ENCODE data around the gene MLIP.

Gene MLIP

DNA sequence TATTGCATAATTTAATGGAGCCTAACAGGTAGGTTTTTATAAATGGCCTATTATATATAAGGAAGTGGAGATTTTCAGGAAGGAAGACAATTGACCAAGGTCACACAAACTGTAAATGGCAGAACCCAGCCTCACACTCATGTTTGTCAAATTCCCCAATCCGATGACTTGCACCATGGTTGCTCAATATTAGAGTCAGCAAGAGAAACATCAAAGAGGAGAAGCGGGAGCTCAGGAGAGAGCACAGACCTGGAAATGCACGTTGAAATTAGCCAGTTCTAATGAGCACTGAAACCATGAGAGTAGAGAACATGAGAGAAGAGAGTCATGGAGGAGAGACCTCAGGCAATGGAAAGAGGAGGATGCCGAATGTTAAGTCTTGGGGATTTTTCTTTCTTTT lies 13.5 kb upstream of the MLIP start:
- no peak for DNase-seq (ENCODE audit: low read depth in 3 of 3, low spot score in 1 of 3)

DNA sequence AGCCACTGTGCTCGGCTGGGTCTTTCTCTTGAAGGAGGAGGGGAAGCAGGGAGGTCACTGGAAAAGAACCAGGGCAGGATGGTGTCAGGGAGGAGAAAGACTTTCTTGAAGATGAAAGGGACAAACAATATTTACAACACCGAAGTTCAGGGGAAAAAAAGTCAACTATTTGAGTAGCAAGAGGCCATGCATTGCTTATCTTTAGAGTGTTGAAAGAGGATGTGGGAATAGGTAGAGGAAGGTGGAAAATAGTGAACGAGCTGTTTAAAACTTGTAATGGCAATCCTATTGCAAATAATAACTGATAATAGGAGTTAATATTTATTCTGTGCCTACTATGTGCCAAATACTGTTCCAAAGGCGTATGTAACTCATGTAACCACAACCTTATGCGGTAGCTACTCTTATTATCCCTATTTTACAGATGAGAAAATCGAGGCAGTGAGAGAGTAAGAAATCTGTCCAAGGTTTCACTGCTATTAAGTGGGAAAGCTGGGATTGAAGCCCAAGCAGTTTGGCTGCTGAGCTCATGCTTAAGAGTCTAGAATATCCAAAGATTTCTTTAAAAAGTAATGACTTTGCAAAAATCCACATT lies 12.7 kb upstream of the MLIP start:
- DNase-seq (ENCODE audit: low read depth in 3 of 3, low spot score in 1 of 3): no peak

- DNase-seq (ENCODE audit: low read depth in 3 of 3, low spot score in 1 of 3): no peak
These were observed 12.0 kb upstream of the MLIP start for GRCh38 chr6:54099225-54099624.

GRCh38 chr6:54100411-54101006 lies 10.7 kb upstream of the MLIP start:
- no peak for DNase-seq (ENCODE audit: low read depth in 3 of 3, low spot score in 1 of 3)

GRCh38 chr6:54102238-54102637 lies 9.0 kb upstream of the MLIP start:
- no peak for DNase-seq (ENCODE audit: low read depth in 3 of 3, low spot score in 1 of 3)

DNA sequence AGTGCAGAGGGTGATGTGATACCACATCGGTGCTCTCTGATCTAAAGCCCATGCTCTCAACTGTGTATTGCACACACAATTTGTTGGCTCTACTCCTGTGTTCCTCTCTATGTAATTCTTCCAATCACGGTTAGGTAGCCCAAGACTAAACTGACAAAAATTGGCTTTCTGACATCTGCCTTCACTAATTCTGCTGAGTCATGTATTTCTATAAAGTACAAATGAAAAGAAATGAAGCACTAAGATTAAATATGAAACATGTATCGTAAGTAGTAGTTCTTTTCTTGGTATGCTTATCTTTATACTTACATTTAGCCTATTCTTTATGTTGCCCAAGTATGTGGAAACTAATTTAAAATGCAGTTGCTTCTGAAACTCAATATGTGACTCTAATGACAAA lies 7.7 kb upstream of the MLIP start:
- no peak for DNase-seq (ENCODE audit: low read depth in 3 of 3, low spot score in 1 of 3)

DNA sequence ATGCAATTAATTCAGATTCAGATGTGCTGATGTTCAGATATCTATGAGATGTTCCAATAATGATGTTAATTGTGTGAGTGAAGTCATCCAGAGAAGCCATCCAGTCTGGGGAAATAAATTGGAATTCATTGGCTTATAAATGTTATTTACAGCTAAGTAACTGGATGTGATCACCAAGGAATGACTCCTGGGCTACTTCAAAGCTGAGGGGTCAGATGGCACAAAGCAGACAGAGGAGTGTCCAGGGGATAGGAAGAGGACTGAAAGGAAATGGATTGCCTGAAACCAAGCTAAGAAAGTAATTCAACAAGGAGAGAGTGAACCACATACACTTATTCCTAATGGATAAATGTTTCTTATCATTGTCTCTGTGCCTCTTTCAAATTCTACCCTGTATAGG lies 4.5 kb upstream of the MLIP start:
- no peak for DNase-seq (ENCODE audit: low read depth in 3 of 3, low spot score in 1 of 3)

- DNase-seq (ENCODE audit: low read depth in 3 of 3, low spot score in 1 of 3): no peak
These were observed 3.7 kb upstream of the MLIP start for GRCh38 chr6:54107470-54108090.

- DNase-seq (ENCODE audit: low read depth in 3 of 3, low spot score in 1 of 3): no peak
These were observed 3.0 kb upstream of the MLIP start for GRCh38 chr6:54108271-54108670.

- DNase-seq (ENCODE audit: low read depth in 3 of 3, low spot score in 1 of 3): no peak
These were observed 1.7 kb upstream of the MLIP start for GRCh38 chr6:54109586-54109985.

DNA sequence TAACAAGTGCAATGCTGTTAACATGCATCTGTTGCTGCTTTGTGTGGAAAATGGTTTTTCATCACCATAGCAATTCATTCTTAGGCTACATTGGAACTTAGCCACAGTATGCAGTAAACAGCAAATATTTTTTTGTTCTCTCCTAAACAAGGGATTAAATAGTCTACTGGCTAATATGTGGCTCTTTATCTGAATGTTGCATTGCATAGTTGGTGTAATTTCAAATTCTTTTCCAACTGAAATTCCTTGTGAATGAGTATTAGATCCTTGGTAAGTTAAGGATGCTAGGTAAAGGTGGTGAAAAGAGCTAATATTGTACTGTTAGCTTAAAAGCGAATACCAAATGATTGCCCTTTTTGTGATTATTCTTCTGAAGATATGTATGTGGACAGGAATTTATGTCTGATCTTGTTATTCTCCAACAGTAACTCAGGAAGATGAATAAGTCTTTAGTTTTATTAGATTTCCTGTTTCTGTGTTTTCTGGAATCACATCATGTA lies 958 bp downstream of the MLIP start:
- DNase-seq (ENCODE audit: low read depth in 3 of 3, low spot score in 1 of 3): no peak

DNA sequence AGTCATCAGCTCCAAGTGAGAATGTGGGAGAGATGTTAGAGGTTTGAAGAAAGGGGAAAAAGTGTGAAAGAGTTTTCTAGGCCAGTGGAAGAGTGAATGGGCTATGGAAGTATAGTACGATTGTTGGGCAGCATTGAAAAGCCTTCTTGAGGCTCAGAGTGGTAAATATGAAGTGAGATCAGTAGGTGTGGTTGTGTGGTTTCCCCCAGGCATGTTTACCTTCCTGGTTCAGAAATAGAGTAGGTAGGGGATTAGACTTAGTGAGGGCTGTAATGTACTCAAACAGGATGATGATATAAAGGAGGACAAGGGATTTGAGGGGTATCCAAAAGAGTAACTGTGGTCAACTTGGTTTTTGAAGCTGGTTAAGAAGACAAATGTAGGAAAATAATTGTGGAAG lies 3.7 kb downstream of the MLIP start:
- DNase-seq (ENCODE audit: low read depth in 3 of 3, low spot score in 1 of 3): no peak

GRCh38 chr6:54115966-54116365 lies 4.7 kb downstream of the MLIP start:
- DNase-seq (ENCODE audit: low read depth in 3 of 3, low spot score in 1 of 3): no peak

GRCh38 chr6:54118117-54118516 lies 6.9 kb downstream of the MLIP start:
- no peak for DNase-seq (ENCODE audit: low read depth in 3 of 3, low spot score in 1 of 3)

DNA sequence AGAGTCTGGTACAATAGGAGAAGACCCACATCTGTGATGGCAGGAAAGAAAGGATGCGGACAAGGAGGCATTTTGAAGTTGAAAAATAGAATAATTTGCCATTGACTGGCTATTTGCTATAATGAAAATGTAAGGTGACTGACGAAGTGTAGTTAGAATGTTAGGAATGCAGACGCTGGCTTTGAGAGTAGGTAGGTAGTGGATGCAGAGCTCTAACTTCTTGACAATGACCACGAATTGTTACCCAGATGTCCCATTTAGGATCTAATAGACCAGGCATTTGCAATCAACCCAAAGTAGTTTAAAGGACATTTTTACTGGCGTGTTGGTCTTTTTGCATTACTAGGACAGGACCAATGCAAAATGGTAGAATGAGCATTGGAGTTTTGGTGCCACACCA lies 14.2 kb downstream of the MLIP start:
- DNase-seq (ENCODE audit: low read depth in 3 of 3, low spot score in 1 of 3): no peak

GRCh38 chr6:54130179-54130578 lies 18.9 kb downstream of the MLIP start:
- no peak for DNase-seq (ENCODE audit: low read depth in 3 of 3, low spot score in 1 of 3)

DNA sequence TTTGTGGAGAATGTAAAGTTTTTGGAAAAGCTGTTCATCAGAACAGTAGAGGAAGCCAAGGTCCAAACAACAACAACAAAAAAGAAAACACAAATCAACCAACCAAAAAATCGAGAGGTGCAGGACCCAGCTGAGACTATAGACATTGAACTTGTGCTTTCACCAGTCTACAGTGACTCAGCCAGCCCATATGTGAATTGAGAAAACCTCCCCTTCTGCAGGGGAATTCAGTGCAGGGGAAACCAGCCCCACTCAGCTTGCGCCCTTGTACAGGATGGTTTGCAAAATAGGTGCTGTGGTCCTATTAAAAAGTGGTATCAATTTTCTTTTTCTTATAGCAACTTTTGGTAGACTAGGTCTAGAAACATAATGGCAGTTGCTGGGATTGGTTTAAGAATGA lies 21.3 kb downstream of the MLIP start:
- no peak for DNase-seq (ENCODE audit: low read depth in 3 of 3, low spot score in 1 of 3)

DNA sequence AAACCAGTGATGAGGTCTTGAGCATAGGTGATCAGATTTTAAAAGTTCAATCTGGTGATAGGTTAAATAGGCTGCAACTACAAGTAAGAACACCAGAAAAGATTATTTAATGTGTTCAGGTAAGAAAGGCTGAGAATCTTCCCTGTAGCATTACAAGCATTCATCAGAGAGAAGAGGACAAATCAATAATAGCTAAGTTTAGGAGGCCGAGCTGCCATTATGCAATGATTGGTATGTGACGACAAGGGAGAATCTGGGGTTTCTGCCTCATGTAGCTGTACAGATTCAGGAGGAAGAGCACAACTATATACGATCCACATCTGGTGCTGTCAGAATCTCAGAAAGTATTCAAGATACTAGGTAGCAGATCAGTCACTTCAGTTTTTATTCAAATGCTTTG lies 21.9 kb downstream of the MLIP start:
- no peak for DNase-seq (ENCODE audit: low read depth in 3 of 3, low spot score in 1 of 3)

DNA sequence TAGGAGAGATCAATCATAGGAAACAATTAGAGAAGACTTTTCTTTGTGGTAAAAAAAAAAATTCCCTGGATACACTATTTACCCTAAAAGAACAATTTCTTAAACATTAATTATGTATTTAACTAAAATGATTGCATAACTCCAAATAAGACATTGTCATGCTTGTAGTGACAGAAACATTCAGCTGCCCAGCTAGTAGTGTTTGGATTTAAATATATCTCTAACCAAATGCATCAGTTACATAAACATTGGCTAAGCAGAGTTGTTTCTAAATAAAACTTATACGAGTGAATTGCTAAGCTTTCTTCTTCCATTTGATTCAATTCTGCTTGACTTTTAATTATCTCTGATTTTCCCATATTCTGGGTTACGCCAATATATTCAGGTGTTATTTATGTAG lies 23.7 kb downstream of the MLIP start:
- DNase-seq (ENCODE audit: low read depth in 3 of 3, low spot score in 1 of 3): no peak

DNA sequence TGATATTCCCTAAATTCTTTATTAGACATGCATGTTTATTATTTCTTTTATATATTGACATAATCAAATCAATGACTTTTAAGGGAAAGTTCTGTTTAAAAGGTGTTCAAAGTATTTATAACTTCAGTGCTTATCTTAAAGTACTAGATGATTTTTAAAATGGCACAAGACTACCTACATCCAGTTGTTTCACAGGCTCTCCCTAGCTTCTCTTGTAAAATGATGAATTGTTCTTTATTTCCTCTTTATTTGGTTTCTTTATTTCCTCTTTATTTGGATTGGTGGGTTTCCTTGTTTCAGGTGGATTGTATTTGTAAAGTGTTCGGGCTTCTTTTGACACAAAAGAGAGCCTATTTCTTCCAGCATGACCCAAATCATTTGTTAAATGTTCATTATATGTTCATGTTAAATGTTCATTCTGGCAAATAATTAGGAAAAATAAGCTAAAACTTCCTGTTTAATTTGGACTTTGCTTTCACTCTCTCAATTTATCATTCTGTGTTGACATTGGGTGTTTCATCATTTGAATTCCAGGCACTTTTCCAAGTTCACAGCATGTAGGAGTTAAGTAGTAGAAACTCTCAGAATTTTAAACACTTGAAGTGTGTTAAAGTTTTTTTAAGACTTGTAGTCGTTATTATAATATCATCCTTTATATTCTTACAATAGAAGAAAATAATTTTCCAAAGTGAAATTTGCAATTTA lies 24.6 kb downstream of the MLIP start:
- DNase-seq (ENCODE audit: low read depth in 3 of 3, low spot score in 1 of 3): no peak

DNA sequence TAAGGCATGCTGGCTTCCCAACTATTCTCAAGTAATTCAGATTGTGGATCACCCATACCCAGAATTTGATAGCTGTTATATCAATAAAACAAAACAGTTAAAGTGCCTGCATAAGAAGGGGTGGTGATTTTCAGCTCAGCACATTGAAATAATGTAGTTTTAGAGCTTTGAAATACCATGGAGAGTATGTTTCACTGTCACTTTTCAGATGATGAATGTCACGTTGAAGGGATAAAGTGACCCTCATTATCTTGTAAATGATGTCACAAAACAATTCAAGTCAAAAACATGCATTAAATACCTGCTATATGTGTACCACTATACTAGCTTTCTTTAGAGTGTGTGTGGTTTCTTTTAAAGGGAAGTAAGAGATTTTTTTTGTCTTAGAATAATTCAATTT lies 27.6 kb downstream of the MLIP start:
- DNase-seq (ENCODE audit: low read depth in 3 of 3, low spot score in 1 of 3): no peak

DNA sequence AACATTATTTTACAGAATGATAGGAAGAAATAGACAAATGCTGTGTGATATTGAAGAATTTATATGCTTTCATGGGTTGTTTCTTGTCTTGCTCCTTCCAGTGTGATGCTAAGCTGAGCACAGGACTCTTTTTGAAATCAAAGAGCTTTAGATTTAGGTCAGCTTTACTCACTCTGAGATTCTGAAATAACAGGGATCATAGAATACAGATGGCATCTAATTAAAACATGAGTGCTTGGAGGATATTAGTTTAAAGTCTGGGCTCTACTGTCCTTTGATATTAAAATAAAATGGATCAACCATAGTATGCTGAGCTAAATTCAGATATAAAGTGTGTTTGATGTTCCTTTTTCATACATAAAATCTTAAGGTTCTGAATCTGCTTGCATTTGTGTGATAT lies 29.6 kb downstream of the MLIP start:
- no peak for DNase-seq (ENCODE audit: low read depth in 3 of 3, low spot score in 1 of 3)
